ENCODE data around the gene ZSCAN25. TPM values are rescaled to one million over a fixed set of nuclear protein-coding genes. Genes with fewer than 3 reads are reported as not detected.

Gene ZSCAN25
- total RNA-seq, 6 experiments from 2014 or later: 4.5 to 7.4 (median 6.0) TPM

DNA sequence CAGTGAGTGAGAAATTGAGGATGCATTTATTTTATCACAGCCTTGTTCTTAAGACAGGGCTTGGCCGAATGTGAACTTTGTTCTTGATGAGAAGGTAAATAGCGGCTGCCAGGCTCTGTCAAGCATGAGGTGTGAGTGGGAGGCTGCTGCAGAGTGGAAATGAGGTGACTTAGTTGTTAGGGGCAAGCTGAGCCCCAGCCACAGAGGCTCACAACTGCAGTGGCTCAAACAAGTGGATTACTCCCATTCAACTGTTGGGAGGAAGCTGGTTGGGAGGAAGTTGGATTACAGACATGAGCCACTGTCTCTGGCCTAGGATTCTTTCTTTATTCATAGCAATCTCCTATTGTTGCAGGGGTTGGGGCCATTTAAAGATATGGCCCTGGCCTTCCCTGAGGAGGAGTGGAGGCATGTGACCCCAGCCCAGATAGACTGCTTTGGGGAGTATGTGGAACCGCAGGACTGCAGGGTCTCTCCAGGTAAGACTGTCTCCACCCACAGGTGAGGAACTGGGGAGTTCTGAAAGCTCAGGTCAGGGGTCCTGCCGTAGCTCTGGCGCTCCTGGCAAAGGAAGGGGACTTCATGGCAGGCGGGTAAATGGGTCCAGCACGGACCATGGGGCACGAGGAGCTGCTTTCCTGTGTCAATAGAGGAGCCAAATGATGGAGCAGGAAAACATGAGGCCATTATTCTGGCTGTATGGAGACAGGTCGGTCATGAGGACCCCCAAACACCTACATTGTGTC is 7.1 kb downstream of the ZSCAN25 start:
- Histone ChIP-seq H3K27me3 (no peaks in the 10 kb centered on the region), H3K9me3 (no peaks in the 10 kb centered on the region), H3K36me3 (peaks cover 10 to 97% (median 51%) of the 10 kb centered on the region in 4 donors), H3K4me3 (no peak overlapping the region), H3K27ac (no peak overlapping the region), H3K4me1 (no peaks in the 10 kb centered on the region)
- DNase-seq: no peak
- intact Hi-C loops (cut with DNase I): no loop called here
- 75% methylated on average over 6 of the region's 9 CpGs for WGBS (ENCODE audit: insufficient coverage, low coverage, low lambda C conversion rate, missing lambda C conversion rate)
- ATAC-seq: no peak
- TF ChIP-seq, protein P1, sequence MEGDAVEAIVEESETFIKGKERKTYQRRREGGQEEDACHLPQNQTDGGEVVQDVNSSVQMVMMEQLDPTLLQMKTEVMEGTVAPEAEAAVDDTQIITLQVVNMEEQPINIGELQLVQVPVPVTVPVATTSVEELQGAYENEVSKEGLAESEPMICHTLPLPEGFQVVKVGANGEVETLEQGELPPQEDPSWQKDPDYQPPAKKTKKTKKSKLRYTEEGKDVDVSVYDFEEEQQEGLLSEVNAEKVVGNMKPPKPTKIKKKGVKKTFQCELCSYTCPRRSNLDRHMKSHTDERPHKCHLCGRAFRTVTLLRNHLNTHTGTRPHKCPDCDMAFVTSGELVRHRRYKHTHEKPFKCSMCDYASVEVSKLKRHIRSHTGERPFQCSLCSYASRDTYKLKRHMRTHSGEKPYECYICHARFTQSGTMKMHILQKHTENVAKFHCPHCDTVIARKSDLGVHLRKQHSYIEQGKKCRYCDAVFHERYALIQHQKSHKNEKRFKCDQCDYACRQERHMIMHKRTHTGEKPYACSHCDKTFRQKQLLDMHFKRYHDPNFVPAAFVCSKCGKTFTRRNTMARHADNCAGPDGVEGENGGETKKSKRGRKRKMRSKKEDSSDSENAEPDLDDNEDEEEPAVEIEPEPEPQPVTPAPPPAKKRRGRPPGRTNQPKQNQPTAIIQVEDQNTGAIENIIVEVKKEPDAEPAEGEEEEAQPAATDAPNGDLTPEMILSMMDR (IDR thresholded peaks at IDR 0.05): no peak
- no peak for TF ChIP-seq POLR2A (IDR thresholded peaks at IDR 0.05)

DNA sequence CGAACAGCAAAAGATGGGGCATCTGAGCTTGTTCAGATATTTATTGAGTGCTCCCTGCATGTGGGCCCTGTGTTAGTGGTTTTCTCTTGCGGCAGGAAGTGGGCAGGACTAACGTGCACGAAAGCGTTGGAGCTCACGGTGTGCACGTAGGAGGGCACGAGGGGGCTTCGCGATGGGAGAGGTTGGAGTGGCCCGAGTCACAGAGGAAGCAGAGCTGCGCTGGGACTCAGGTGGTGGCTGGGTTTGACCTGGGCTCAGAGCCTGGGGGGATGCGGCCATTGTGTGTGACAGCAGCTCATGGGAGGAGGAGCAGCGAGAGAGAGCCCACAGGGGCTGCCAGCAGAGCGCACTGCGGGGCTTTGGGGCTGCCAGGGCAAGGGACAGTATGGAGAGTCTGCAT is 7.7 kb downstream of the ZSCAN25 start:
- TF ChIP-seq, protein P1 (IDR thresholded peaks at IDR 0.05): no peak
- TF ChIP-seq POLR2A (IDR thresholded peaks at IDR 0.05): no peak
- Histone ChIP-seq H3K4me3 (no peak overlapping the region), H3K36me3 (peaks cover 10 to 97% (median 49%) of the 10 kb centered on the region in 4 donors), H3K4me1 (no peaks in the 10 kb centered on the region), H3K27me3 (no peaks in the 10 kb centered on the region), H3K27ac (no peak overlapping the region), H3K9me3 (no peaks in the 10 kb centered on the region)
- 59% methylated on average over 11 of the region's 16 CpGs for WGBS (ENCODE audit: insufficient coverage, low coverage, low lambda C conversion rate, missing lambda C conversion rate)
- no peak for DNase-seq
- intact Hi-C loops (cut with DNase I): no loop called here
- ATAC-seq: peak in 2 of 4 donors; percentile 33 to 36

DNA sequence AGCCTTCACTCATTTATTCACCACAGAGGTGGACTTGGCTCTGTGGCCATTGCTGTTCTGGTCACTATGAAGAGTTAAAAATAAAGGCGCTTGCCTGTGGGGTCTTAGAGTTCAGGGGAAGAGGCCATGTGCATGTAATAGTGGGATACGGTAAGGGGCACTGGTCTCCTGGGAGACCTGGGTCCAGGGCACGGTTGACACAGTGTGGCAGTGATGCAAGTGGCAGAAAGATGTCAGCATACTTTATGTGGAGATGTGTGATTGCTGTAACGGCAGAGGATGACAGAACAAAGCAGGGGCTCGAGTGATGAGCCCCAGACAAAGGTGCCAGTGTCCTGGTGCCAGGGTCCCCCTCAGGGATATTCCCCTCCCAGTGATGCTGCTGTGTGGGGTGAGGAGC is 8.6 kb downstream of the ZSCAN25 start:
- Histone ChIP-seq H3K36me3 (peaks cover 10 to 97% (median 47%) of the 10 kb centered on the region in 4 donors), H3K4me3 (no peak overlapping the region), H3K27me3 (no peaks in the 10 kb centered on the region), H3K9me3 (no peaks in the 10 kb centered on the region), H3K27ac (no peak overlapping the region), H3K4me1 (no peaks in the 10 kb centered on the region)
- WGBS (ENCODE audit: insufficient coverage, low coverage, low lambda C conversion rate, missing lambda C conversion rate): 89% methylated on average over 3 of the region's 5 CpGs
- TF ChIP-seq POLR2A (IDR thresholded peaks at IDR 0.05): no peak
- TF ChIP-seq, protein P1 (IDR thresholded peaks at IDR 0.05): no peak
- intact Hi-C loops (cut with DNase I): no loop called here
- ATAC-seq: no peak
- DNase-seq: no peak

DNA sequence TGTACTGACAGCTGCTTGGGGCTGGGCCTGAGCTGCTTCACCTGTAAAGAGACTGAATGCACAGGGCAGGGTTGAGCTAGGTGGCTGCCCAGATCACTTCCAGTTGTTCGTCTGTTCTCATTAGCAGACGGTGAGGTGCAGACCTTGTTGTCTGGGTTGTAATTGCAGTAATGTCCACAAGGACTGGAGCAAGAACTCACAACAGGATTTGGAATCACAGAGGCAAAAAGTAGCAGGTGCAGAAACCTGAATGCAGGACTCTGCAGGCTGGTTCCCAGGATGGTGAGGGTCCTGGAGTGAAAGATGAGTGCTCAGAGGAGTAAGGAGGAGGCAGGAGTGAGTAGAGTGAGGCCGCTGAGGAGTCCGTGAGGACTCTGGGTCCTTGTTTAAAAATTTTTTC is 9.2 kb downstream of the ZSCAN25 start:
- DNase-seq (no peak), ATAC-seq (no peak)
- Histone ChIP-seq H3K9me3 (no peaks in the 10 kb centered on the region), H3K27ac (no peak overlapping the region), H3K36me3 (peaks cover 10 to 91% (median 44%) of the 10 kb centered on the region in 4 donors), H3K4me3 (no peak overlapping the region), H3K4me1 (peaks cover 0 to 6% (median 0%) of the 10 kb centered on the region in 4 donors), H3K27me3 (no peaks in the 10 kb centered on the region)
- 94% methylated on average over 4 of the region's 4 CpGs for WGBS (ENCODE audit: insufficient coverage, low coverage, low lambda C conversion rate, missing lambda C conversion rate)
- intact Hi-C loops (cut with DNase I): no loop called here
- TF ChIP-seq, protein P1 (IDR thresholded peaks at IDR 0.05): no peak
- no peak for TF ChIP-seq POLR2A (IDR thresholded peaks at IDR 0.05)

Measured in right lobe of liver (tissue), 6 donors.